ENCODE results near the gene KCP. TPM values are rescaled to one million over a fixed set of nuclear protein-coding genes. Genes with fewer than 3 reads are reported as not detected.

The KCP gene
- total RNA-seq, 1 experiment from 2014 or later = 5.3 TPM

DNA sequence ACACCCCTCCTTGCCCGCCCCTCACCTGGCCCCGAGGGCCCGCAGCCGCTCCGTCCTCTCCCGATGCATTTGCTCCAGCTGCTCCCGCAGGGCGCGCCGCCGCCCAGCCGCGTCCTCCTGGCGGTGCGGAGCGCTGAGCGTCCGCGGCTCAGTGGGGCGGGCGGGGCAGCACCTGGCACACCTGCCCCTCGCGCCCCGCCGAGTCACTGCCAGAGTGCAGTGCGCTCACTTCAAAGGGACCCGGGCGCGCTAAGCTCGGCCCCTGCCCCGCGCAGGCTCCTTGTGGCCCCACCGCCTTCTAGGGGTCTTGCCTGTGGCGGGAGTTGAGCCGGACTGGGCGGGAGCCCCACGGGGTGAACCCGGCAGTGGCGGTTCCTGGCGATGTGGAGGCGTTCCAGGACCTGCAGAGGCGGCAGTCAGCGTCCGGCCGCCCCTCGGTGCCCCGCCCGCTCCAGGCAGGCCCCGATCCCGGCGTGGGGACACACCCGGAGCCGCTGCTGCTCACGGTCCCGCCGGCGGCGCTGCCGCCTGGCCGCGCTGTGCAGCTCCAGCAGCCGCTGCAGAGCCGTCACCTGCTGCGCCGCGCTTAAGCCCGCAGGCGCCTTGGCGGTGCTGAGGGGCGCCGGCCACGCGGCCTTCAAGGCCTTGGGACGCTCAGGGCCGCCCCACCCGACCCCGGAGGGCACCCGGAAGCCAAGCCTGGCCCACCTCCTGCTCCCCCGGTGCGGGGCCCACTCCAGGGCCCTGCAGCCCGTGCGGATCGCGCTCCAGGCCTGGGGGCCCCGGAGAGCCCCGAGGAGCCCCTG lies 41.2 kb downstream of the KCP start:
- H2BK20ac ChIP-seq (ENCODE audit: low read depth, low read length, poor library complexity, severe bottlenecking) = no peak overlapping the region
- no peak overlapping the region for H3K56ac ChIP-seq (ENCODE audit: insufficient read length, low read depth, low read length)
- H2BK120ac ChIP-seq (ENCODE audit: low read depth, low read length, poor library complexity, severe bottlenecking) = no peak overlapping the region
- H2AK5ac ChIP-seq (ENCODE audit: insufficient read length, low read length) = no peak overlapping the region
- H2AFZ ChIP-seq (ENCODE audit: low read length) = no peak overlapping the region
- H2BK12ac ChIP-seq (ENCODE audit: insufficient read length, low read depth, low read length) = no peak overlapping the region
- peaks cover 12 to 18% (median 15%) of the 10 kb centered on the region in 3 experiments for H3K36me3 Mint-ChIP-seq (ENCODE audit: insufficient read depth in 1 of 3, low read depth in 3 of 3)
- no peak overlapping the region for H2BK5ac ChIP-seq (ENCODE audit: insufficient read length, low read length)
- no peaks in the 10 kb centered on the region for H3K4me1 ChIP-seq (ENCODE audit: insufficient read depth, low read length)
- no peak overlapping the region for H3K9ac ChIP-seq (ENCODE audit: extremely low read depth, insufficient read length, low read length)
- H3K27ac Mint-ChIP-seq = no peak overlapping the region
- H3K23ac ChIP-seq (ENCODE audit: insufficient read length, low read depth, low read length) = no peak overlapping the region
- no peak overlapping the region for H4K5ac ChIP-seq (ENCODE audit: insufficient read length, low read depth, low read length)
- no peak overlapping the region for H3T11ph ChIP-seq (ENCODE audit: low read length)
- H3K4me1 Mint-ChIP-seq = peaks cover 23 to 28% of the 10 kb centered on the region in 2 experiments
- no peaks in the 10 kb centered on the region for H3K79me2 ChIP-seq (ENCODE audit: insufficient read depth, low read length)
- H3K4me2 ChIP-seq (ENCODE audit: insufficient read depth, insufficient read length, low read length) = peak overlapping the region; percentile 39
- no peak overlapping the region for H2BK15ac ChIP-seq (ENCODE audit: low read depth, low read length)
- H3K23me2 ChIP-seq (ENCODE audit: insufficient read length, low read depth, low read length, poor library complexity, severe bottlenecking) = peaks cover 12% of the 10 kb centered on the region
- H3K27me3 Mint-ChIP-seq (ENCODE audit: low read depth) = peaks cover 52% of the 10 kb centered on the region
- no peak overlapping the region for H3K4ac ChIP-seq (ENCODE audit: low read depth, low read length)
- no peak overlapping the region for H3K14ac ChIP-seq (ENCODE audit: insufficient read depth, low read length)
- no CpG with 5 or more reads among the region's 86 CpGs for WGBS (ENCODE audit: extremely low coverage, insufficient read length, low lambda C conversion rate)
- no peak overlapping the region for H3K27ac ChIP-seq (ENCODE audit: insufficient read length, low read depth, low read length)
- no peaks in the 10 kb centered on the region for H3K9me3 ChIP-seq (ENCODE audit: control insufficient read depth, low read depth, low read length)
- peak overlapping the region; percentile 56 to 77 for H3K4me3 Mint-ChIP-seq
- no peak overlapping the region for H4K8ac ChIP-seq (replicated peaks; ENCODE audit: insufficient read length, low read depth, low read length)
- H3K18ac ChIP-seq (ENCODE audit: insufficient read length, low read depth, low read length) = no peak overlapping the region
- DNase-seq = peak; percentile 63
- TF ChIP-seq, protein P1, sequence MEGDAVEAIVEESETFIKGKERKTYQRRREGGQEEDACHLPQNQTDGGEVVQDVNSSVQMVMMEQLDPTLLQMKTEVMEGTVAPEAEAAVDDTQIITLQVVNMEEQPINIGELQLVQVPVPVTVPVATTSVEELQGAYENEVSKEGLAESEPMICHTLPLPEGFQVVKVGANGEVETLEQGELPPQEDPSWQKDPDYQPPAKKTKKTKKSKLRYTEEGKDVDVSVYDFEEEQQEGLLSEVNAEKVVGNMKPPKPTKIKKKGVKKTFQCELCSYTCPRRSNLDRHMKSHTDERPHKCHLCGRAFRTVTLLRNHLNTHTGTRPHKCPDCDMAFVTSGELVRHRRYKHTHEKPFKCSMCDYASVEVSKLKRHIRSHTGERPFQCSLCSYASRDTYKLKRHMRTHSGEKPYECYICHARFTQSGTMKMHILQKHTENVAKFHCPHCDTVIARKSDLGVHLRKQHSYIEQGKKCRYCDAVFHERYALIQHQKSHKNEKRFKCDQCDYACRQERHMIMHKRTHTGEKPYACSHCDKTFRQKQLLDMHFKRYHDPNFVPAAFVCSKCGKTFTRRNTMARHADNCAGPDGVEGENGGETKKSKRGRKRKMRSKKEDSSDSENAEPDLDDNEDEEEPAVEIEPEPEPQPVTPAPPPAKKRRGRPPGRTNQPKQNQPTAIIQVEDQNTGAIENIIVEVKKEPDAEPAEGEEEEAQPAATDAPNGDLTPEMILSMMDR (conservative IDR thresholded peaks at IDR 0.05) = 0 out of 3 replicates have a peak, but pooled peaks have one; percentile 14
- H4K20me1 ChIP-seq (ENCODE audit: control insufficient read depth, insufficient read depth, insufficient read length) = no peaks in the 10 kb centered on the region
- H3K9me3 Mint-ChIP-seq = no peaks in the 10 kb centered on the region; a peak in 1 of 5 replicates
- H3K27me3 ChIP-seq (ENCODE audit: insufficient read depth, low read length) = peaks cover 11% of the 10 kb centered on the region; the same call in 1 of the 2 replicates
- H4K91ac ChIP-seq (ENCODE audit: insufficient read length, low read depth, low read length) = no peak overlapping the region
- H3K79me1 ChIP-seq (ENCODE audit: insufficient read depth, low read depth, low read length, poor library complexity, severe bottlenecking) = no peaks in the 10 kb centered on the region
